Type B pancreatic cell (in vitro differentiated cells): ENCODE measurements around the gene NTM. TPM values are rescaled to one million over a fixed set of nuclear protein-coding genes. Genes with fewer than 3 reads are reported as not detected.

Experiments used
- DNase-seq: peaks from one replicate; pipeline ENCODE4 v3.0.0; 2021; ENCODE audit warnings: mixed read lengths; ENCODE audit not compliant: unreplicated experiment; ENCODE audit errors: extremely low spot score
- H3K27ac Mint-ChIP-seq: 2 replicates; pipeline ENCODE4 v1.8.0; 2021; ENCODE audit warnings: mild to moderate bottlenecking, mixed read lengths
- H3K27me3 Mint-ChIP-seq: 2 replicates; pipeline ENCODE4 v1.8.0; 2021; ENCODE audit warnings: mixed read lengths
- H3K36me3 Mint-ChIP-seq: 2 replicates; pipeline ENCODE4 v1.8.0; 2021; ENCODE audit warnings: mixed read lengths
- H3K4me1 Mint-ChIP-seq: one replicate; pipeline ENCODE4 v1.8.0; 2021; ENCODE audit warnings: mixed read lengths; ENCODE audit not compliant: unreplicated experiment
- H3K4me3 Mint-ChIP-seq: 2 replicates; pipeline ENCODE4 v1.8.0; 2021; ENCODE audit warnings: mild to moderate bottlenecking, mixed read lengths
- H3K9me3 Mint-ChIP-seq: 2 replicates; pipeline ENCODE4 v1.8.0; 2021; ENCODE audit warnings: mixed read lengths
- CTCF ChIP-seq: fragments of 200-600 bp; sonication (generic); conservative IDR thresholded peaks from 2 replicates; pipeline ENCODE4 v1.5.0; 2021; ENCODE audit warnings: antibody characterized with exemption, mild to moderate bottlenecking
- total RNA-seq: library from RNA; stranded (reverse); gene quantifications from 2 replicates; pipeline ENCODE4 v1.2.1, GENCODE V29; 2021; ENCODE audit warnings: low replicate concordance

Gene NTM
- total RNA-seq, 1 donor from 2014 or later = 19.2 TPM

GRCh38 chr11:132185726-132186592, 815.5 kb downstream of the NTM start:
- Mint-ChIP-seq H3K27me3 (peaks cover 11% of the 10 kb centered on the region), H3K36me3 (no peaks in the 10 kb centered on the region), H3K4me3 (no peak overlapping the region)

GRCh38 chr11:132186699-132187098, 816.3 kb downstream of the NTM start:
- DNase-seq = no peak
- peak; percentile 61 for TF ChIP-seq CTCF
- Mint-ChIP-seq H3K36me3 (no peaks in the 10 kb centered on the region), H3K9me3 (no peaks in the 10 kb centered on the region), H3K27ac (no peak overlapping the region), H3K4me1 (no peaks in the 10 kb centered on the region), H3K27me3 (peaks cover 11% of the 10 kb centered on the region), H3K4me3 (no peak overlapping the region)

More at GRCh38 chr11:132185726-132186592, 815.5 kb downstream of the NTM start:
- no peak overlapping the region for H3K27ac Mint-ChIP-seq
- no peak for TF ChIP-seq CTCF
- DNase-seq = no peak
- H3K9me3 Mint-ChIP-seq = no peaks in the 10 kb centered on the region
- H3K4me1 Mint-ChIP-seq = no peaks in the 10 kb centered on the region

GRCh38 chr11:132187386-132187785, 817.0 kb downstream of the NTM start:
- H3K27ac Mint-ChIP-seq = no peak overlapping the region

GRCh38 chr11:132187814-132188213, 817.4 kb downstream of the NTM start:
- Mint-ChIP-seq H3K4me3 (no peak overlapping the region), H3K27me3 (peaks cover 11% of the 10 kb centered on the region), H3K27ac (no peak overlapping the region), H3K9me3 (no peaks in the 10 kb centered on the region), H3K36me3 (no peaks in the 10 kb centered on the region), H3K4me1 (no peaks in the 10 kb centered on the region)
- DNase-seq = no peak
- no peak for TF ChIP-seq CTCF

More at GRCh38 chr11:132187386-132187785, 817.0 kb downstream of the NTM start:
- Mint-ChIP-seq H3K9me3 (no peaks in the 10 kb centered on the region), H3K4me3 (no peak overlapping the region), H3K27me3 (peaks cover 11% of the 10 kb centered on the region), H3K4me1 (no peaks in the 10 kb centered on the region), H3K36me3 (no peaks in the 10 kb centered on the region)
- no peak for TF ChIP-seq CTCF
- DNase-seq = no peak

- no peaks in the 10 kb centered on the region for H3K4me1 Mint-ChIP-seq
- peaks cover 15% of the 10 kb centered on the region for H3K27me3 Mint-ChIP-seq
- no peak for TF ChIP-seq CTCF
- DNase-seq = no peak
- no peak overlapping the region for H3K27ac Mint-ChIP-seq
- no peak overlapping the region for H3K4me3 Mint-ChIP-seq
- no peaks in the 10 kb centered on the region for H3K9me3 Mint-ChIP-seq
- H3K36me3 Mint-ChIP-seq = no peaks in the 10 kb centered on the region
These were observed 826.5 kb downstream of the NTM start for GRCh38 chr11:132196928-132197327.
